Osteoblast (primary cell): ENCODE data around the gene EPHA8. TPM values are rescaled to one million over a fixed set of nuclear protein-coding genes. Genes with fewer than 3 reads are reported as not detected.
A peak's percentile ranks its signal among the peaks of the same experiment; 100 is the strongest.

Experiments
- DNase-seq: peaks from one replicate; pipeline ENCODE4 v3.0.0; 2011; ENCODE audit warnings: low spot score, mixed read lengths; ENCODE audit not compliant: insufficient read length; ENCODE audit errors: missing footprints
- H2AFZ ChIP-seq: 2 replicates; pipeline ENCODE4 v1.6.0; 2011; ENCODE audit warnings: mild to moderate bottlenecking, low read length
- H3K27ac ChIP-seq: 2 replicates; pipeline ENCODE4 v1.5.1; 2011; ENCODE audit warnings: mild to moderate bottlenecking, low read depth, low read length, moderate library complexity
- H3K27me3 ChIP-seq: 2 replicates; pipeline ENCODE4 v1.6.0; 2012; ENCODE audit warnings: mild to moderate bottlenecking, control low read depth, inconsistent platforms, low read length, moderate library complexity; ENCODE audit not compliant: insufficient read depth
- H3K36me3 ChIP-seq: 2 replicates; pipeline ENCODE4 v1.5.1; 2011; ENCODE audit warnings: mild to moderate bottlenecking, low read length, control low read depth, moderate library complexity; ENCODE audit not compliant: insufficient read depth
- H3K4me1 ChIP-seq: 2 replicates; pipeline ENCODE4 v1.5.1; 2011; ENCODE audit warnings: mild to moderate bottlenecking, low read length, control low read depth, moderate library complexity; ENCODE audit not compliant: insufficient read depth
- H3K4me2 ChIP-seq: 2 replicates; pipeline ENCODE4 v1.6.0; 2011; ENCODE audit warnings: mild to moderate bottlenecking, low read length; ENCODE audit not compliant: insufficient read depth
- H3K4me3 ChIP-seq: fragments of 200-600 bp; sonication (generic); 3 replicates; pipeline ENCODE4 v1.5.1; 2012; ENCODE audit warnings: mild to moderate bottlenecking, low read length, inconsistent platforms; ENCODE audit not compliant: insufficient read depth
- H3K79me2 ChIP-seq: 2 replicates; pipeline ENCODE4 v1.6.0; 2012; ENCODE audit warnings: mild to moderate bottlenecking, low read length, control low read depth, inconsistent platforms; ENCODE audit not compliant: insufficient read depth
- H3K9me3 ChIP-seq: 2 replicates; pipeline ENCODE4 v1.5.1; 2011; ENCODE audit warnings: low read depth, low read length, control low read depth
- H4K20me1 ChIP-seq: 2 replicates; pipeline ENCODE4 v1.6.0; 2012; ENCODE audit warnings: mild to moderate bottlenecking, low read length, control low read depth; ENCODE audit not compliant: insufficient read depth
- CTCF ChIP-seq: IDR thresholded peaks from 2 replicates; pipeline ENCODE4 v1.5.1; 2011; ENCODE audit warnings: mild to moderate bottlenecking, low read depth, low read length, moderate library complexity; ENCODE audit errors: extremely low read depth
- total RNA-seq: library from RNA; depleted of rRNA; stranded (reverse); fragments of >200 nt; gene quantifications from 2 replicates; pipeline ENCODE4 v1.2.3, GENCODE V29; 2012

EPHA8 gene
- total RNA-seq, 1 donor: not detected

GRCh38 chr1:22612671-22613571 lies 49.6 kb downstream of the EPHA8 start:
- no peaks in the 10 kb centered on the region for H3K36me3 ChIP-seq
- H3K4me1 ChIP-seq: no peaks in the 10 kb centered on the region
- peaks cover 15% of the 10 kb centered on the region for H3K27me3 ChIP-seq
- H3K4me3 ChIP-seq: no peak overlapping the region
- H3K79me2 ChIP-seq: no peaks in the 10 kb centered on the region
- H2AFZ ChIP-seq: no peak overlapping the region
- H3K27ac ChIP-seq: no peak overlapping the region
- peak; percentile 59 for DNase-seq
- no peak for TF ChIP-seq CTCF
- H3K4me2 ChIP-seq: no peak overlapping the region
- no peaks in the 10 kb centered on the region for H4K20me1 ChIP-seq
- no peaks in the 10 kb centered on the region for H3K9me3 ChIP-seq

- Histone ChIP-seq H2AFZ (no peak overlapping the region), H3K4me3 (no peak overlapping the region), H3K27me3 (peaks cover 17% of the 10 kb centered on the region), H3K27ac (no peak overlapping the region), H3K4me2 (no peak overlapping the region), H3K79me2 (no peaks in the 10 kb centered on the region), H3K9me3 (no peaks in the 10 kb centered on the region), H3K36me3 (no peaks in the 10 kb centered on the region), H3K4me1 (no peaks in the 10 kb centered on the region), H4K20me1 (no peaks in the 10 kb centered on the region)
- no peak for TF ChIP-seq CTCF
- DNase-seq: peak; percentile 35
These were observed 50.3 kb downstream of the EPHA8 start for GRCh38 chr1:22613572-22613918.

GRCh38 chr1:22613951-22614350 lies 50.7 kb downstream of the EPHA8 start:
- Histone ChIP-seq H3K9me3 (no peaks in the 10 kb centered on the region), H3K4me3 (no peak overlapping the region), H3K36me3 (no peaks in the 10 kb centered on the region), H3K4me2 (no peak overlapping the region), H4K20me1 (no peaks in the 10 kb centered on the region), H3K27ac (no peak overlapping the region), H3K79me2 (no peaks in the 10 kb centered on the region), H3K4me1 (no peaks in the 10 kb centered on the region), H2AFZ (no peak overlapping the region), H3K27me3 (peaks cover 17% of the 10 kb centered on the region)
- no peak for DNase-seq
- no peak for TF ChIP-seq CTCF

- Histone ChIP-seq H4K20me1 (no peaks in the 10 kb centered on the region), H3K9me3 (no peaks in the 10 kb centered on the region), H3K27ac (no peak overlapping the region), H3K4me1 (no peaks in the 10 kb centered on the region), H3K79me2 (no peaks in the 10 kb centered on the region), H3K27me3 (peaks cover 22% of the 10 kb centered on the region), H3K36me3 (no peaks in the 10 kb centered on the region), H3K4me2 (no peak overlapping the region), H2AFZ (no peak overlapping the region), H3K4me3 (no peak overlapping the region)
- peak; percentile 35 for DNase-seq
- no peak for TF ChIP-seq CTCF
These were observed 52.6 kb downstream of the EPHA8 start for GRCh38 chr1:22615886-22616285.
